GM19455 (cell line): Measurements from ENCODE around the gene MYO3B.

ENCODE experiments used
- ATAC-seq: cut with Tn5 transposase; IDR thresholded peaks from one replicate; pipeline ENCODE4 v1.9.1; 2021; ENCODE audit not compliant: unreplicated experiment

MYO3B gene, protein sequence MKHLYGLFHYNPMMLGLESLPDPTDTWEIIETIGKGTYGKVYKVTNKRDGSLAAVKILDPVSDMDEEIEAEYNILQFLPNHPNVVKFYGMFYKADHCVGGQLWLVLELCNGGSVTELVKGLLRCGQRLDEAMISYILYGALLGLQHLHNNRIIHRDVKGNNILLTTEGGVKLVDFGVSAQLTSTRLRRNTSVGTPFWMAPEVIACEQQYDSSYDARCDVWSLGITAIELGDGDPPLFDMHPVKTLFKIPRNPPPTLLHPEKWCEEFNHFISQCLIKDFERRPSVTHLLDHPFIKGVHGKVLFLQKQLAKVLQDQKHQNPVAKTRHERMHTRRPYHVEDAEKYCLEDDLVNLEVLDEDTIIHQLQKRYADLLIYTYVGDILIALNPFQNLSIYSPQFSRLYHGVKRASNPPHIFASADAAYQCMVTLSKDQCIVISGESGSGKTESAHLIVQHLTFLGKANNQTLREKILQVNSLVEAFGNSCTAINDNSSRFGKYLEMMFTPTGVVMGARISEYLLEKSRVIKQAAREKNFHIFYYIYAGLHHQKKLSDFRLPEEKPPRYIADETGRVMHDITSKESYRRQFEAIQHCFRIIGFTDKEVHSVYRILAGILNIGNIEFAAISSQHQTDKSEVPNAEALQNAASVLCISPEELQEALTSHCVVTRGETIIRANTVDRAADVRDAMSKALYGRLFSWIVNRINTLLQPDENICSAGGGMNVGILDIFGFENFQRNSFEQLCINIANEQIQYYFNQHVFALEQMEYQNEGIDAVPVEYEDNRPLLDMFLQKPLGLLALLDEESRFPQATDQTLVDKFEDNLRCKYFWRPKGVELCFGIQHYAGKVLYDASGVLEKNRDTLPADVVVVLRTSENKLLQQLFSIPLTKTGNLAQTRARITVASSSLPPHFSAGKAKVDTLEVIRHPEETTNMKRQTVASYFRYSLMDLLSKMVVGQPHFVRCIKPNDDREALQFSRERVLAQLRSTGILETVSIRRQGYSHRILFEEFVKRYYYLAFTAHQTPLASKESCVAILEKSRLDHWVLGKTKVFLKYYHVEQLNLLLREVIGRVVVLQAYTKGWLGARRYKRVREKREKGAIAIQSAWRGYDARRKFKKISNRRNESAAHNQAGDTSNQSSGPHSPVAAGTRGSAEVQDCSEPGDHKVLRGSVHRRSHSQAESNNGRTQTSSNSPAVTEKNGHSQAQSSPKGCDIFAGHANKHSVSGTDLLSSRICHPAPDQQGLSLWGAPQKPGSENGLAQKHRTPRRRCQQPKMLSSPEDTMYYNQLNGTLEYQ (N-terminal part only)

DNA sequence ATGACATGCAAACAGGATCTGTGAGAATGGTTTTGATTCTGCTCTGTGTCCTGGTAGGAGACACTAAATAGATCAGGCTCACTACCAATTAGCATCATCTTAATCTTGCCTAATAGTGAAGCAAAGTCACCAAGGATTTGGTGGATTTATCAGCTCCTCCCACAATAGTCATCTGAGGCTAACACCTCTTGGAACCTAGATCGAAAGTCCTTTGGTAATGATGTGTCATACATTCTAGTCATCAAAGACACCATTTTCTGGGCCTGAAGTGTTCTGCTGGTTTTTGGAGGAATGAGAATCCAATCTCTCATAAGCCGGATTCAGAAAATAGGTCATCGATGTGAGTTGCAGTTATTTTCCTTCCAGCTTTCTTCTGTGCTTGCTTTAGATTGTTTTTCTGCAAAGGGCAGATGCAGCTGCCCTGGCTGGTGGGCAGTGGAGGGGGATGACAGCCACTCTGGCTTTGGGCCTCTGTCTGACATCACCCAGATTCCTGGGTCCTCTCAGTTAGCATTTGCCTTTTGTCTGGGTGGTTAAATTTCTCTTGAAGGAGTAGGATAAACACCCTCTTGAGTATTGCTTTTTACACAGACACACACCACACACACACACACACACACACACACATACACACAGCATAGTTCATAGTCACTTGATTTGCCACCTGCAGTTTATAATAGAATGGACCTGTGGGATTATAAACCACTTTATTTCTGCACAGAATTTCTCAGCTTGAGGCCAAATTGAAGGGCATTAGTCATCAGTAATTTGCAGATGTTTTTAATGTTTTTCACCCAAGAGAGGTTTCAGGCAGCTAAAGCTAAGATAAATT is at the start of gene MYO3B:
TSS of gene MYO3B (plus strand) at position 198 of the 832 bp plus-strand sequence. CDS start at position 339, 141 bp downstream.
- ATAC-seq: no peak

DNA sequence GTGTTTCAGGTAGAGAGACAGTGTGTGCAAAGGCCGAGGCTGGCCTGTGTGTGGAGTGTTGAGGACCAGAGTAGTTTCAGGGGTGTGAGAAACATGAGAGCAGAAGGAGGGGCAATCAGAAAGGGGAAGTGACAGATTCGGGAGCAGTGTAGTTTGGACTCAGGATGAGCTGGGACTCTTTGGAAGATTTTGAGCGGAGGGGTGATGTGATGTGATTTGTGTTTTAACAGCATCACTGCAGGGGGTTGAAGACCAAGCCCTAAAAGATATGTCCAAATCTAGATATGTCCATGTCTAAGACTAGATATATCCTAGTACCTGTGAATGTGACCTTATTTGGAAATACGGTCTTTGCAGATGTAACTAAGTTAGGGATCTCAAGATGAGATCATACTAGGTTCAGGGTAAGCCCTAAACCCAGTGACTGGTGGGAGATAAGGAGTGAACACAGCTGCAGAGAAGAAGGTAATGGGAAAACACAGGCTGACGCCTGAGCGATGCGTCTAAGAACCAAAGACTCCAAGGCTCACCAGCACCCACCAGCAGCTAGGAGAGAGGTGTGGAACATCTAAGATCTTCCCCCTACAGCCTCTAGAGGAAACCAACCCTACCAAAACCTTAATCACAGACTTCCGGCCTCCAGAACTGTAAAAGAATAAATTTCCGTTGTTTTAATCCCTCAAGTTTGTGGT is 38.5 kb upstream of the MYO3B start:
- no peak for ATAC-seq

DNA sequence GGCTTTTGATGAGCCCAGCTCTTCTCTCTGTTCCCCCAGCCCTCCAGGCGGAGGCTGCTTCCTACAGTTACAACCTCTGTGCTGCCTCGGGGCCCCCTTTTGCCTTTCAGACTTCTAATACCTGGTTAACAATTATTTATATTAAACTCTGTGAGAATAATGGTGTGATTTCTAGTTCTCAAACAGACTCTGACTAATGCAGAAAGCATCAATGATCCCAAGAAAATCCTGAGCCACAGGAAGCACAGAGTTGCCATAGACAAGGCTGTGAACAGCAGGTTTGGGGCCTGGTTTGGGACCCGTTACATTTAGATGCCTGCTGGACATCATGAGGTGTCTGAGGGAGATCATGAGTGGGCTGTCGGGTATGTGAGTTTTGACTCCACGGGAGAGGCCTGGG is 37.4 kb upstream of the MYO3B start:
- no peak for ATAC-seq

DNA sequence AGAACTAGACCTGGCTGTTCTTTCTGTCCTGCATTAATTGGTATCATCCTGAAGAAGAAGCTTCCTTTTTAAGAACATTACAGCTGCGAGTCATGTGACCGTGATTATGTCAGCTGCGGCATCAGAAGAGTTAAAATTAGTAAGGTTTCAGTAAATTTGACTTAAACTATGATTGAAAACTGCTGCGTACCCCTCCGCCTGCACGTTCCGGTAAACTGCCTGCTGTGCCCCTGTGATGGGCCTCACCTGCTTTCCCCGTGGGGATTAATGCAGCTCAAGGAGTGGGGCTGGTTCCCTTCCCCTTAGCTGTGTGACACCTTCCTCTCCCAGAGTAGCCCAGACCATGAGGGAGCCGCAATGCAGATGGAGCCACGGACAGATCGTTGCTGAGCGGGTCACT is 36.1 kb upstream of the MYO3B start:
- peak; percentile 56 for ATAC-seq

DNA sequence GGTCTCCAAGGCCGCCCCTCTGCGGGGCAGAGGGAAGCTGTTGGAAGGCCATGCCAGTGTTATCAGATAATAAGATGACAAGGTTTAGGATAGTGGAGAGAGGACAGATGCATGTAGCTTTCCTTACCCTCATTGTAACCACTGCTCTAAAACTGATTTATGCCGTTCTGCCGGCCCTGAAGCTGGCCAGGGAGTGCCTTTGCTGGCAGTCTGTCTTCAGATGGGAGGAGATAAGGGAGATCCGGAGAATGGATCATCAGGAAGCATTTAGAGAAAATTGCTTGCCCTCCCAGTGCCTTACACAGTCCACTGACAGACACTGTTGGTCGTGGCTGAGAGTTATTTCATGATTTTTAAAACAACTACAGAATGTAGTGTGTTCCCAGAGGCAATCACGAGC is 35.4 kb upstream of the MYO3B start:
- no peak for ATAC-seq

DNA sequence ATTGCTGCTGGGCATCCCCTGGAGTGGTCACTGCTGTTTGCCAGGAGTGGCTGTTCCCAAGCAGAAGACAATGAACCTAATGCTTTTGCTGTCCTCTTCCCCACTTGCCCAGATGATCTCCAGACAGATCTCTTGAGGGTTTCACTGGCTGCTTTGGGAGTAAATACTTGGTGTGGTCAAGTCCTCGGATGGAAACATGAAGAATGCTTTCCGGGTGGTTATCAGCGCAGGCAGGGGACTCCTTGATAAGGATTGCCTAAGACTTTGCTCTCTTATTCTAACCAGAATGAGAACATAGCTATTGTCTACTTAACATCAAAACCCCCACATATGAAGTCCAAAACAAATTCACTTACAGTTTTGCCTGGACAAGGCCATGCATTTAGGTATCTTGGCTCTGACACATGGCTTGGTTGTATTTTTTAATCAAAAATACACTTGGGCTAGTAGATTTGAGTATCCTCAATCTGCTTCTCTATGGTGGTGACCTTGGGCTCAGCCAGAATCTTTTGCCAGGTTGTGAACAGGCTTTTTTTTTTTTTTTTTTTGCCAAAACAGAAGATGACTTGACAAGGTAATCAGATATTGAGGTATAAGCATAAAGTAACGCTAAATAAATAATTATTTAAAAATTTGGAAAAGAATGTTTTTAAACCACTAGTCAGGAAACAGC is 34.8 kb upstream of the MYO3B start:
- no peak for ATAC-seq

DNA sequence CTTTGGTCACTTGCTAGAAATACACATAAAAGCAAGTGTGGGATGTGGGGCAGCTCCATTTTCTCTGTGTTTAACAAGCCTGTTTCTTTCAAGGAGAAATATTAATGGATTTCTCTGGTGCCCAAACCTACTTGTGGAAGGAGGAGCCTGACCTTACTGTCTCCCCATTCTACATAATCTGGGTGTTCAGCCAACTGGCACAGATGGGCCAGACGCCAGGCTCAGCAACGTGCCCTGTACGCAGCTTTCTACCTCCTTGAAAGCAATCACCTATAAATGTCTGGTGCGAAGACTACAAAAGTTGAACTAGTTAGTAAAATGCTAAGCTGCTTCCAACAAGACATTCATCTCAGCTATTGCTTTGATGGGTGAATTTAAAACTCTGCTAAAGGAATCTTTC is 33.2 kb upstream of the MYO3B start:
- no peak for ATAC-seq

DNA sequence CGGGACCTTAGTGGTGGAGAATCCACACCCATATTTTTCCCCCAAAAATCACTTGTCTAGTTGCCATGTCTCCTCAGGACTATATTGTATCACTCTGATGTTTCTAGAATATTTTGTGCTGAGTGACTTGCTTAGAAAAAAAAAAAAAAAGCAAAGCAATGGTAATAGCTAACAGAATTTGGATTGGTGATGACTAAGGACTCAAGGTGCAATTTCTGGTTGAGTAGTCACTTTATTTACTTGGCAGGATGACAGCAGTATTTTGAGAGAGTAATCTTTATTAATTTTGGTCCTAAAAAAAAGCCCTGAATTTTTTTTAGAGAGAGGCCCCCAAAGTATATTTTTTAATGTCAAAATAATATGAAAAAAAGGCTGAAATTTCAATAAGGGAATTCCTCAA is 32.8 kb upstream of the MYO3B start:
- no peak for ATAC-seq

DNA sequence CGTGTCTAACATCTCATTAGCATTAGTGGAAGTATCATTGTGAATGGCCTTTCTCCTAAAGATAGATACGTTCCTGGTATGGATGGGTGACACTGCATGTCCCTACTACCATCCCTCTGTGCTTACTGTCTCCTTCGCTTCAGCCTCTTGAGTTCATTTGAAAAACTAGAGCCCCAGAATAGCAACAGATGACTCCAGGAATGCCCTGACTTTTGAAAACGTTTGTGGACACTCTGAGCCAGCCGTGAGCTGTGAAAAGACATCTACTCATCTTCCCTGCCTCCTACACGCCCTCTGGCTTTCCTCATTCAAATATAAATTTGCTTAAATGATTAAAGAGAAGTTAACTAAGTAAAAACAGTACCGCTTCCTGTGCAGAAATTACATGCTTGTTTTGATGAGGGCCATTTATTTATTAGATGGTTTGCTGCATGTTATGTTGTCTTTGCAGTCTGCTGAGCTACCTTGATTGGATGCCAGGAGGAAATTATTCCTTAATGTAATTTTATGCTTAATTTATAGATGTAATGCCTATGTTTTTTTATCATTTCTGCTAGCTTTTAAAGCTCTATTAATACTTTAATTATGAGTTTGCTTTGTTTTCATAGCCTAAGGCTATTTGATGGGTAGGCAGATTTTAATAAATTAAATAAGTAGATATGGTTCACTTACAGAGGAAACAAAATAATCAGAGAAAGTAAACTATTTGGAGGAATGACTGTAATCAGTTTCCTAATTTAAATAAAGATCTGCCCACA is 32.1 kb upstream of the MYO3B start:
- no peak for ATAC-seq

DNA sequence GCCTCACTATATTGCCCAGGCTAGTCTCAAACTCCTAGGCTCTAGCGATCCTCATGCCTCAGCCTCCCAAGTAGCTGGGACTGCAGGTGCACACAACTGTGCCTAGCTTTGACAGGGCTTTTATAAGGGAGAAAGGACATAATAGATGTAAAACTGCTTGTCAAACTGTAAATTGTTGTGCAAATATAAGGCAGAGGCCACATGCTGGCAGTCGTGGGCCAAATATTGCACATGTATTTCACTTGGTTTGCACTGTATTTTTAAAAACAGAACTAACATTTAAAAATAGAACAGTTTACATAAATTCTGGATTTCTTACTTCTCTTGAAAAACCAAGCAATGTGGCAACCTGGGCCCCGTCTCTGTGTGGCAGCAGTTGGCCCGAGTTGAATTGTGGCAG is 31.2 kb upstream of the MYO3B start:
- no peak for ATAC-seq

DNA sequence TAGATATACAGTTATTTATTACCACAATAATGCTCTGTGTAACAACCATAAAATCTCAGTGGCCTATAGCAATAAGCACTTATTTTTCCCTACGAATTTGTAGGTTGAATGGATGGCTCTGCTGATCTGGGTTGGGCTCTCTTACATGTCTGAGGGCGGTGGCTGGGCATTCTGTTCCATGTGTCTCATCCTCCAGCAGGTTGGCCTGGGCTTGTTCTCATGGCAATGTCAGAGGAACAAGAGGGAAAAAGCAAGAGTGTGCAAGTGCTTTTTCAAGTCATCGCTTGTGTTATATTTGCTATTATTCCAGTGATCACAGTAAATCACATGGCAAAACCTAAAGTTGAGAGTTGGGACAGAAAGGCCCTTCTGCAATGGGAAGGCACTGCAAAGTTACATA is 30.4 kb upstream of the MYO3B start:
- ATAC-seq: no peak

DNA sequence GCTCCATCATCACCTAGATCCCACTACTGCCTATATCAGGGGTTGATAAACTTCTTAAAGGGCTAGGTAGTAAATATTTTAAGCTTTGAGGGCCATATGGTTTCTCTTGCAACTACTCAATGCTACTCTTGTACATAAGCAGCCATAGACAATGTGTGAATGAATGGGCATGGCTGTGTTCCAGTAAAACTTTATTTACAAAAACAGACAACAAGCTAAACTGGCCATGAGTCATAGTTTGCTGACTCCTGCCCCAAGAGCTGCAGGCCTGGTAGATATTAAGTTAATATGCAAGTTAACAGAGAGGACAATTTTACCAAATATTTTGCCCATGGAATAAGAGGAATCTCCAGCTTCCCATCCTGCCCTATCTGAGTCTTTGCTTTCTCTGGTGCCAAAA is 29.8 kb upstream of the MYO3B start:
- ATAC-seq: no peak

DNA sequence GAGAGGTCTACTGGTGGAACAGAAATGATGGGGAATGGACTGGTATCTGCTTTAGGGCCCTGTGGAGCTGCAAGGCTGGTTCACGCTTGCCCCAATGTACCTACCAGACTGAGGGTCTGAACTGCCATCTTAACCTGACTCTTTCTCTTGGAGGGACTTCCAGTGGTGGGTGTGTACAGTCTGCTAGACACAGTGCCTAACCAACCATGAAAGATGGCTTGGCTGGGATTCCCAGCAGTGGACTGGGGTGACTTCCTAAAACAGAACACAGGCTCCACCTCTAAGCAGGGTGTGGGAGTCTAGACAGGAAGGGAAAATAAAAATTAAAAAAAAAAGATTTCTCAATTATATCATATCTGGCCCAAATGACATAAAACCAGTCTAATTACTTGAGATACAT is 25.5 kb upstream of the MYO3B start:
- no peak for ATAC-seq

DNA sequence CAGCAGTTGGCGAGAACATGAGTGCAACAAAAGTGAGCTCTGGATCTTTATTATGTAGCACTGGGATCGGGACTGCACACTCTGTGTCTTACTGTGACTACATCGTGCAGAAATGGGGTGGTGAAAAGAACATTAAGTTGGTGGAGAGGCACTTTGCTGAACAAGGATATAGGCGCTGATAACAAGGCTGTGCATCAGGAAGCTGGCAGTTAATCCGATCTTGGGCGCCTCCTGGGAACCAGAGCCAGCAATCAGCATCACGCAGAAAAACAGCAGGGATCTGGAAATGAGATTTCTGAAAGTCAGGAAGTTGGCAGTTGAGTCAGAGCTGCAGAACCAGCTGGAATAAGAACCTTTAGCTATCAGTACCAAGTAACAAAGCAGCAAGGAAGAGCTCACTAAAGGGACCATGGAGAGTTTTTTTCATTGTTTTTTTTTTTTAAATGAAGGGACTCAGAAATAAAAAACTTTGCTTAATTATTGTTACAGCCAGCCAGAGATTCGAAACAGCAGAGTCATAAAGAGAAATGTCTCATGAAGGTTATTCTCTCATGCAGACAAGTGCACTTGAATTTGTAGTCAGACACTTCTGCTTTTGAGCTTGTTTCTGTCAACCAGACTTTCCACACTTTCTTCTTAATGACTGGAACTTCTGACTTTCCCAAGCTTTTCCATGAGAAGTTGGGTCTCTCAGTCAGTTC is 22.8 kb upstream of the MYO3B start:
- ATAC-seq: no peak

DNA sequence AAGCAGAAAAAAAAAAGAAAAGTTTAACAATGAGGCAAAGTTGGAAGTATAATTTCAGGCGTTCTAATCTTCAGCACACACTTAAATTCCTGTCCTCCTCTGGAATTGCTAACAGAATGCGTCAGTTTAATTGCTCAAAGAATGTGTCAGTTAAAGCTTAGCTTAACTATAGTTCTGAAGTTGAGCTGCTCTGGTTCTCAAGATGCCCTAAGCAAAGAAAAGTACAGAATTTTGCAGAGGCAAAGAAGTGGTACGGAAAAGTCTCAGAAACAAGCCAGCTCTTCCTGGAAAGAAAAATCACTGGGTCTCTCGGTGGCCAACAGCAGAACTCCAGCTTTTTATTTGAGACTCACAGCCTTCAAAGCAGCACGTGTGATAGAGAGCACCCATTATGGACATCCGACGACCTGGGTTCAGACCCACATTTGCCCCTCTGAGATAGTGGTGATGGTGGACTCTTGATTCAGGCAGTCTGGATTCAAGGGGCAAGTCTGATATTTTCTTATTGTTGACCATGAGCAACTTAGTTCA is 22.2 kb upstream of the MYO3B start:
- ATAC-seq: no peak

DNA sequence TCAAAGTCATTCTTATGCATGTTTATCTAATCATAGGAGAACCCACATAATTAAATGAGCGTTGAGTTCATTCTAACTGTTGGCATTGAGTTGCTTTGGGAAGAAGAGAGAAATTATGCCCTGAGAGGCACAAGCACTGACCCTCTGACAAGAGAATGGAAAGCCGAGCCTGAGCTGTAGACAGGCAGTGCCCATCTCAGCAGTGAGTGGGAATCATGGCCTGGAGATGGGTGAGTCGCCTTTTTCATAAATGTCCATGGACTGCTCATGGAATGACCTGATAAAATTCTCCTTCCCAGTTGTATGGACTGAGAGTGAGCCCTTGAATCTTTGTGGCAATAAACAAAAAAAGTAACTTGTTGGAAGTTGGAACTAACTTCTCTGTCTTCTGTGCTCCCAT is 21.4 kb upstream of the MYO3B start:
- ATAC-seq: no peak

DNA sequence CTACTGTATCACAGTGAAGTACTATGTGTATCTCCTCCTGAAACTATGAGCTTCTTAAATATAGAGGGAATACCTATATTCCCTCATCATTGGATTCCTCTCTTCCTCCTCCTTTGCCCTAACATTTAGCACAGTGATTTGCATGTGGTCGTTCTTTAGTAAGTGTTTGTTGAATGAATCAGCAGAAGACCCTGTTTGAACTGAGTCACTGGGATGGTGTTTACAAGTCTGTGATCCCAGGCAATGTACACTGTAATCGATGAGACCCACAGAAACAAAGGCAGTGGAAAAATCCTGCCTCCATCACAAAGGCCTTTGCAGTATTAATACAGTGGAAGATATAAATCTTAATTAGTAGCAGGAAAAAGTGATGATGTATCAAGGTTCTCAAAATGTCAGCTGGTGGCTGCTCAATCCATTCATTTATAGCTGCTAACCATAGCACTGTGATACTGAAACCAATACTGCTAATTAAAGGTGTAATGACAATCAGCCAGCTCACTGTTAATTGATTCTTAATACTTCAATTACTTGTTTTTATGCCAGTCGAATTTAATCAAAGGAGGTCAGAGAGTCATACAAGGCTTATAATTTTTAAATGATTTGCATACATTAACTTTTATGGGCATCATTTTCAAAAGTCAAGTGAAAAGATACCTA is 20.8 kb upstream of the MYO3B start:
- no peak for ATAC-seq
